NOMO-1 treated with DMSO at 0.1 percent for 48 hours (cell line): Measurements from ENCODE around the gene ARHGAP4.
A peak's percentile ranks its signal among the peaks of the same experiment; 100 is the strongest.

Source experiments
- DNase-seq: peaks from one replicate; lab custom pipeline; 2025; ENCODE audit not compliant: unreplicated experiment; lab: John Stamatoyannopoulos, UW

Gene ARHGAP4

DNA sequence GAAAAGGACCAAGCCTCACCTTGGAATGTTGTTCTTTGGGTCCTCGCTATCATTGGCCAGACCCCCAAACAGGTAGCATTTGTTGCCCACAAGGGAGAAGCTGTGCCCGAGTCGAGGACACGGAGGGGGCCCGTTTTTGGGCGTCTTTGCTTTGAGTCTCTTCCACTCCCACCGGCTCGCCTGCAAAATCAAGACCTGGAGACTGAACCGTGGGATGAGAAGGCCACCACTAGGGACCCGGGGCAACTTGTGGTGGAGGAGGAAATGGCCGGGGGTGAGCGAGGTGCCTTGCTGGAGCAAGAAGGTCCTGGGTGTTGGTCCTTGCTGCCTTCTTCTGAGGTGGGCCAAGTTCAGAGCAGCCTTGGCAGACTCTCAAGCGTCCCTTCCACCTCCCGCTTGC lies 38.0 kb upstream of the ARHGAP4 start:
- DNase-seq: no peak

DNA sequence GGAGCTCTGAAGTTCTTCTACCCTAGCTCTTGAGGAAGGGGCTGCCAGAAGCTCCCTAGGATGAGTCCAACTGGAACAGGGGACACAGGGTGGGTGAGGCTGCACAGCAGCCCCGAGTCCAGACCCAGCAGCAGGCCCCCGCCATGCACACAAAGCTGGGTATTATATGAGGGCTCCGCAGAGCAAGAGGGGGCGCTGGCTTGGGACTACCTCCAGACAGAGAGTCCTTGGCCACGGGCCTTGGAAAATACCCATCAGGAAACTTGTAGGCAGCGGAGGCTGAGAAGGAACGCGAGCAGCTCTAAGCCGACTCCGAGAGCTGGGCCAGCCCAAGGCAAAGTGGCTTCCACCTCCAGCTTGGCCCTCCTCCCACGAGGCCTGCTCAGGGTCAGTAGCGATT lies 37.5 kb upstream of the ARHGAP4 start:
- no peak for DNase-seq

DNA sequence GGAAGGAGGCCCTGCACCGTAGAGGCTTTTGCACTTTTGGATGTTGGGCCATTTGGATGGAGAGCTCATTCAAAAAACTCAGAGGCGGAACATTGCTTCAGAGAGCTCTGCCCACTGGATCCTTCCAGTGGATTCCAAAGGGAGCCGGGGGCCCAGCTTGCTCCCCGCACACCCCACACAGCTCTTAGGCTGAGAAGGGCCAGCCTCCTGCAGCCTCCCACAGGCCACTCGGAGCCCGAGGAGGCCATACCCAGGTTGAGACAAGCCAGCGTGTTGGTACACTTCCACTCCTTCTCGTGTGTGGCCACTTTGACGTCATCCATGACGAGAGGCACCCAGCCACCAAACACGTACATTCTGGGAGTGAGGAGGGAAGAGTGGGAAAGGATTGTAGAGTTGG lies 35.2 kb upstream of the ARHGAP4 start:
- DNase-seq: no peak

DNA sequence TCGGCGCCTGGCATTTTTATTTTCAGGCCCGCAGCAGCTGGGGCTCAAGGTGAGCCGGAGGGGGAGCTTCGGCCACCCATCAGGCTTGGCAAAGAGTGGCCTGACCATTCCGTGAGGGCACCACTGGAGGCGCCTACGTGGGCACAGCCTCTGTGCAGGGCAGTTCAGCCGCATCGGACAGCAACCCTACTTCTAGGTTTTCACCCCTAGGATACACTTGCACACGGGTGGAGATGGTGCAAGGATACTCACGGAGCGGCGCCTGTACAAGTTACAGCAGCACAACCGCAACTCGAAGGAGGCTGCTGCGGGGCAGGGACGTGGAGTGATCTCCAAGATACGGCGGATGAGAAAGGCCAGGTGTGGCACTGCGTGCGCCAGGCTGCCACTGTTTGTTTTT lies 34.7 kb upstream of the ARHGAP4 start:
- no peak for DNase-seq

DNA sequence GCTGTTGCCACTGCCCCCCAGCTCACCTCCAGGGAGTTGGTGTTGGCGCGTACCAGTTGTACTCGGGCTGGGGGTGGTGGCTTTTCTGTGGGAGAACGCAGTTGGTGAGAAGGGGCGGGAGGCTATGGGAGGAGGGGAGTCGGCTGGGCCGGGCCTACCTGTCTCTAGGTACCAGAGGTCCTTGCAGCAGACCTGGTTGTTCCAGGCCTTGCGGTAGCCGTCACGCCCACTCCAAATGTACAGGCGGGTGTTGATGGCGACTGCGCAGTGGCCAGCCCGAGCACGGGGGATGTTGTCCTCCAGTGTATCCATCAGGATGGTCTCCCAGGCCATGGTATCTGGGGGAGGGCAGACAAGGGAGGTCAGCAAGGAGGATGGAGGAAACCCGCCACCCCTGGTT lies 34.0 kb upstream of the ARHGAP4 start:
- no peak for DNase-seq

DNA sequence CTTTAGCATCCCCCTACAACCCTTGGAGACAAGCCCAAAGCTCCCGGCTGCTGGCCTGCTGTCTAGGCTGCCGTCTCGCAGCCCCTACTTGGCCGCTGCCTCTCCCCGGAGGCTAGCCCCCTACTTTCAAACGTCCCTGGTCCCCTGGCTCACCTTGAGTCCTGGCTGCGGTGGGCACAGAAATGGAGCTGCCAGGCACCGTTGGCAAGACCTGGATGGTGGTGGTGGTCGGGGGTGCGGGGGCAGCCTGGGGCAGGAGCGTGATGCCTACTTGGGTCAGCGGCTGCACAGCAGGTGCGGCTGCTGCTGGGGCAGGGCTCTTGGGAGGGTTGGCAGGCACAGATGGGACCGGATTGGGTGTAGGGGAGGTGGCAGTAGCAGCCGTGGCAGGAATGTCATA lies 33.6 kb upstream of the ARHGAP4 start:
- DNase-seq: no peak

DNA sequence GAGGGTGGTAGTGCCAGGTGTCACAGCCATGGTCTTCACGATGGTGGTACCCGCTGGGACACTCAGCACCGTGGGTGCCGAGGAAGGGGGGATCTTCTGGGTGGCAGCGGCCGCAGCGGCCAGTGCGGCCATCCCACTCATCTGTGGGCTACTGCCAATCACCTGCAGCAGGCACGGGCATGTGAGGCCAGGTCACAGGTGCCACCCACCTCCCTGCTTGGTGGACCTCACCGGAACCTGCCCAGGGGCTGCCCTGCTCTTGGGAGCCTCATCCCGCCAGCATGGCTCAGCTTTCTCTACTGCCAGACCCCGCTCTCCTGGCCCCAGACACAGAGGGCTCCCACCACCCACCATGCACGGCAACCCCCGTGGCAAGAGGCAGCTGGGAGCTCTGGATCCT lies 32.5 kb upstream of the ARHGAP4 start:
- DNase-seq: no peak

DNA sequence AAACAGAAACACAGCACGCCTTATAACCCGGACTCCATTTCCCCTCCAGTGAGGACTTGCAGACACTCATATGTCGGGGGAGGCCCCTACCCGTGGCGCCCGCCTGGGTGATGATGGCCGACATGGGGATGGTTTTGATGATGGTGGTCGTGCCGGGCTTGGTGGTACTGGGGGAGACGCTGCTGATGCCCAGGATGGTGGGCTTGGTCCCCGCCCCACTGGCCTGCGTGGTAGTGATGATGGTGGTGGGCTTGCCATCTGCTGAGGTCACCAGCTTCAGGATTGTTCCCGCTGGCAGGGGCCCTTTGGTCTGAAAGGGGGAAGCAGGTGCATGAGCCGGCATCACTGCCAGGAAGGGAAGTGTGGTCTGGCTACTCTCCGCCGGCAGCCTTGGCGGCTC lies 31.2 kb upstream of the ARHGAP4 start:
- no peak for DNase-seq

DNA sequence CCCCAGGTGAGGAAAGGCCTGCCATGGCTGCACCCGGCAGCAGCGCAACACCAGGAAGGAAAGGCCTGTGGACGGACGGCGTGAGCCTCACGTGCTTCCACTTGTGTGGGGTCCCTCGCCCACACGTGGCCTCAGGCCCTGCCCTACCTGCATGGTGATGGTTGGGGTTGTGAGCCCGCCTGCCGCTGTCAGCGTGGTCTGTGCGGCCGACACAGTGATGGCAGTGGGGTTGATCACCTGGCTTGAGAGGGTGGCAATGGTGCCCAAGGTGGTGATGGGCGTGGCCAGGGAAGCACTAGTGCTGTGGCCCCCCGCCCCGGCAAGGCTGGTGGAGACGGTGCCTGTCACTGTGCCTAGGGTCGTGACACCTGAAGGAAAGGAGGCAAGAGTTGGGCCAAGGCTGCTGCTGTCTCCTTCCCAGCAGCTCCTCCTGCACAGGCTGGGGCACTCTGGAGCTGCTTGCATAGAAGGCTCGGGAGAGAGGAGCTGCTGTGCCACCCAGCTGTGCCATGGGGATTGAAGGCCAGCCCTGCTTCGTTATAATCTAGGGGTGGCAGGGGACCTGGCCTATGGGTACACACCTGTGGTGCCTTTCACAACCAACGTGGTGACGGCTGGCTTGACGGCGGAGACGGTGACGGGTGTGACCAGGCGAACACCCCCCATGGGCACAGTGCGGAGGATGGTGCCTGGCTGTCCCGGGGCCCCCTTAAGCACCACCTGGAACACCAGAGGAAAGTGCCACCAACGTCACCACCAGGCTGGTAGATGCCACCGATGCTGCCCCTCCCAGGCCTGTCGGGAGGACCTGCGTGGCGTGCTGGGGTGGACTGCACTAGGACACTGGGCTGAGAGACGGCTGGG lies 30.2 kb upstream of the ARHGAP4 start:
- DNase-seq: no peak

DNA sequence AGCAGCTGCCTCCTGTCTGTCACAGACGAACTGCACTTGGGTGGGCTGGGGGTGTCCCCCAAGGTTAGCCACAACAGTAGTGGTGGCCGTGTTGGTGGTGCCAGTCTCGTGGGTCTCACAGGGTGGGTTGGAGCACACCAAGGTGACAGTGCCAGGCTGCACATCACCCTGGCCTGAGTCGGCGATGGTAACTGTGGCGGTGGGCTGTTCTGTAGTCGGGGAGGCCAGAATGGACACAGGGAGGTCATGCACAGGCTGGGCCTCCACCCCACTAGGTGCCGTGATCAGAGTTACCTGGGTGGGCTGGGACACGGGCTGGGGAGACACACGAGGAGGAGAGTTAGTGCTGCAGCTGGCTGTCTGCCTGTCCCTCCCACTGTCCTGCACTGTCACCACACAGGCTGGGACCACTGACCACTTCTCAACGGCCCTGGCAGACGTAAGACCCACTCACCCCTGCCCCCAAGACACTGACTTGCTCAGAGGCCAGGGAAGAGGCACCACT lies 29.2 kb upstream of the ARHGAP4 start:
- DNase-seq: no peak

DNA sequence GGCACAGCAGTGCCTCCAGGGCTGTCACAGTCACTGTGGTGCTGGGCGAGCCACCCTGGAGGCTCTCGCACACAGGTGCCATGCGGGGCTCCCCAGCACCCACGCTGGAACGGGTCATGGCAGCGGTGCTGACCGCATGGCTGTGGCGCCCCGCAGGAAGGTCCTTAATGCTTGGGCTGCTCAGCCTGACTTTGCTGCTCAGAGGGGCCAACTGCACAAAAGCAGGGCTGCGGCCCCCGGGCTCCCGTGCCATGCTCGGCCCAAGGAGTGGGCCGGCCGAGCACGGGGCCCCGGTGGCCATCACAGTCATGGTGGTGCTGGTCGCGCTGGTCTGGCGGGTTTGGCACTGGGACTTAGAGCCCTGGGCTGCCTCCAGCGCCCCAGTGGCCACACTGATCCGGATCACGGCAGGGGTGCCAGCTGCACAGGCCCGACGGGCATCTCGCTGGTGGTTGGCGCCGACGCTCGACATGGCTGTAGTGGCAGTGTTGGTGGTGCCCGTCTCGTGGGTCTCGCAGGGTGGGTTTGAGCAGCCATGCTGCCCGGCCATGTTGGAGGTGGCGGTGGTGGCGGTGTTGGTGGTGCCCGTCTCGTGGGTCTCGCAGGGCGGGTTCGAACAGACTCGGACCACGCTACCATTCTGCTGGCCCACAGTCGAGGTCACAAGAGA lies 28.6 kb upstream of the ARHGAP4 start:
- DNase-seq: no peak

DNA sequence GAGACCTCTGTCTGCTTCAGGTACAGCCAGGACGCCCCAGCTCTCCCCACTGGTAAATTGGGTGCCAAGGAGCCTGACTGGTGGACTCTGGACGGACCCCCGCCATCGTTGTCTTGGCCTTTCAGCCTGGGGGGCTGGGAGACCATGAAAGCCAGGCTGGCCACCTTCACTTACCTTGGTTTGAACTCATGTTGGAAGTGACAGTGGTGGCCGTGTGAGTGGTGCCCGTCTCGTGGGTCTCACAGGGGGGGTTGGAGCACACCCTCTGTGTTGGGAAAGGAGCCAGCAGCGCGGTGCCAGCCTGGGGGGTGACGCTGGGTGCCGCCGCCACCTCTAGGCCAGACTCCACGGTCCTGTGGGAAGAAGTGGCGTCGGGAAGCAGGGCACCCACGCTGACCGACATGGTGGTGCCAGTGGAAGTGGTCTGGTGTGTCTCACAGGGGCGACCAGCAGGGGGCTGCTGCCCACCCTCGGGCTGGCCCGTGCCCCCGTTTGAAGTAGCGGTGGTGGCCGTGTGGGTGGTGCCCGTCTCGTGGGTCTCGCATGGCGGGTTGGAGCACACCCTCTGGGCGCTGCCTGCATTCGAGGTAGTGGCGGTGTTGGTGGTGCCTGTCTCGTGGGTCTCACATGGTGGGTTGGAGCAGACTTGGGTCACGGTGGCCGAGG lies 28.0 kb upstream of the ARHGAP4 start:
- DNase-seq: no peak

DNA sequence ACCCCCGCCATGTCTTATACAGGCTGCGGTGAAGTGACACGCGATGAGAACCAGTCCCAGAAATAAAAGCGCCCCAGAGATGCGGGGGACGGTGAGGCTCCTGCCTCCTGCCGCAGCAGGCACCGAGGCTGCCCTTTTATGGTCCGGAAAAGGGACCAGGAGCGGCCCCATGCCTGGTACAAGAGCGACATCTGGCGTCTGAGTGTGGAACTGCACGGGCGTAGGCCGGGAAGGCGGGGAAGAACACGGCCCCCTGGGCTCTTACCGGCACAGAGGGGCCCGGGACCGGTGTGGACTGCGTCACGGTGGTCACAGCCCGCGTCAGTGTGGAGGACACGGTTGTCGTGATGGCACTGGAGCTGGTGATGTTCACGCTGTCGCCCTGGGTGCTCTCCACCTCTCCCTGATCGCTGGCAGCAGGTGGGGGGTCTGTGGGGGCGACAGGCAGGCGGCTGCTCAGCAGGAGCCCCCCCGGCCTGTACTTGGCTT lies 27.3 kb upstream of the ARHGAP4 start:
- peak; percentile 51 for DNase-seq

DNA sequence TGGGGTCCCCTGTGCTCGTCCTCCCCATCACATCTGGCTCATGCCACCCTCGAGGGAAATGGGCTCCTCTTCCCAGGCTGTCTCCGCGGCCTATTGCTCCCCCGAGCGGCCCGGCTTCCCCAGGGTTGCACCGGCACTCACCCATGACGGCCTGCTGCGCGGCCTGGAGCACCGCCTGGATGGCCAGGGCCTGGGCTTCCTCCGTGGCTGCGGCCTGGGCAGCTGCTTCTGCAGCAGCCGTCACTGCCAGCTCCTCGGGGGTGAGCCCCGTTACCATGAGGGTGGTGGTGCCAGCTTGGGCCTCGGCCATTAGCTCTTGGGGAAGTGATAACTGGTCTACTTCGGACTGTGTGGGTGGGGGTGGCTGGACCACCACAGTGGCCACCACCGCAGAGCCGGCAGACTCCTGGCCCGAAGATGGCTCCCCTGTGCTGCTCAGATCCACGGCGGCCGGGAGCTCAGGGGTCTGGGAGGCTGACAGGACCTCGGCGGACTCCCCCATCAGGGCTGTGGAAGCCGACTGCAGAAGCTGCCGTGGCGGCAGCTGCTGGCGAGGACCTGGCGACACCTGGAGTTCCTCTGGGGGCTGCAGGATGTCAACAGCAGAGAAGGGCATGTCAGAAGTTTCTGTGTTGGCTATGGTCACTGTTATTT lies 26.4 kb upstream of the ARHGAP4 start:
- no peak for DNase-seq

DNA sequence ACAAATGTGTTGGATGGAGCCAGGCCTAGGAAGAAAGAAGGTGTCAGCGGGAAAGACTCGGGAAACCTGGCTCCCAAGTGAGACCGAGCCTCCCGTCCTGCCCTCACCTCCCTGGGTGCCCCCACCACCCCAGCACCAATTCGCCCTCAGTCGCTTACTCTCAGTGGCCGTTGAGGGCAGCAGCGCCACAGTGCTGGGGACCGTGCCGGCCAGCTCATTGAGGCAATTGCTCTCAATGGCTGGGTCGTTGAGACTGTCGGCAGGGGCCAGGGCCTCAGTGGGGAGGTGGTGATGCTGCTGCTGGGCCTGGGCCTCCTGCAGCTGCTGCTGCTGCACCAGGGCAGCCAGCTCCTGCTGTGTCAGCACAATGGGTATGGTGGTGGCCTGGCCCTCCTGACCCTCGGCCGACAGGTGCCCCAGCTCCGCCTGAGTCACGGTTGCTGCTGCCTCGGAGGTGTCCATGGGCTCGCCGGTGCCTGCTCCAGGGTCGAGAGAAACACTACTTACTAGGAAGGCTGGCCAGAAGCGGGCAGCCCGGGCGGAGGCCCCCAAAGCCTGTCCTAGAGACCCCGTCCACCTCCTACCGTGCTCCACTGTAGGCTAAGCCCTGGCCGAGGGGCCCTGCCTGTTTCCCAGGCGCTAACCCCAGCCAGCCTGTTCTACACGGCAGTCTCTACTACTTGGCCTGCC lies 25.8 kb upstream of the ARHGAP4 start:
- DNase-seq: no peak

DNA sequence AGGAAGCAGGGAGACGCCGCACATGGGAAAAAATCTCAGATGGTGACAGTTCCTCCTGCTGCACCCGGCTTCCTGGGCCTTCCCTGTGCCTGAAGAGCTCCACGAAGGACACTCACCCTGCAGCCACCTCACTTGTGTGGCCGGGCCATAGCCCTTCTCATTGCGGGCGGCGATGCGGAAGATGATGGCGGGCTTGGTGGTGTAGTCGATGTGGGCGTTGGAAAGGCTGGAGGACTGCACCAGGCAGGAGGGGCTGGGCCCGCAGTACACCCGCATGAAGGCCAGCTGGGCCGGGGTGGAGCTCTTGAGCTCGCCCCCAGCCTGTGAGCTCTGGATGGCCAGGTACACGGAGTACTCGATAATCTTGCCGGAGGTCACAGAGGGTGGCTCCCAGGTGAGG lies 24.1 kb upstream of the ARHGAP4 start:
- DNase-seq: no peak

DNA sequence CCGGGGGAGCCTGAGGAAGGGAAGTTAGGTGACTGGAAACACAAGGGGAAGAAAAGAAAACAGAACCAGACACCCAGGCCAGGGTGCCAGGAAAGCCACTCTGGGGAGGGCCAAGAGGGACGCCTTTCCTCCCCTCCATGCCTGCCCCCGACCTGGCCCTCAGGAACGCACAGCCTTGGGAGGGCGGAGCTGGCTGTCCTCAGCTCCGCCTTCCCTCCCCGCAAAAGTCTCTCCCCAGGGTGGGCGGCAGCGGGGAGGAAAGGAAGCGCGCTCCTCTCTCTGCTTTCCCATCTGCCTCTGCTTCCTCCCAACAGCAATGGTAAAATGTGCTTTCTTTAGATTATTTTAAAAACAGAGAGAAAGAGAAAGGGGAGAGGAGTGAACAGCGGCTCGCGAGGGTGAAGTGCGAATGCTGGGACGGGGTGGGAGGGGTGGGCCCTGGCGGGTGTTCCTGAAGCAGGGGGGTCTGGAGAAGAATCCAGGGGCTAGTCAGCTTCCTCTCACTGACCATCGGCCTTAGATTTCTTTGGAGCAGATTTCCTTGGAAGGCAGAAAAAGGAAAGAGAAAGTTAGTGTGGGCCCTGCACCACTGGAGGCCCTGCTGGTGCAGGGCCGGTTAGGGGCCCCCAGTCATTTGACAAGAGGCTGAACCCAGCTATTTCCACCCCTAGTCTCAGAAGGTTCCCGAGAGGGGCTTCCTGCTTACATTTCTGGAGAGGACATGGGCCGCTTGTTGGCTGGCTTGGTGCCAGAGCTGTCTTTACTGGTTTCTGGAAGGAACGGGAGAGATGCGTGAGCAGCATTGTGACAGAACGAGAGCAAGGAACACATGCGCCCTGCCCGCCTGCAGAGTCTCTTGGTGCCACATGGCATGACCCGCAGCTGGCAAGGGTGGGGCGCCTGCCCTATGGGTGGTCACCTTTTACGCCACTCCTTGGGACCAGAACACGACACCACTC lies 23.1 kb upstream of the ARHGAP4 start:
- DNase-seq: no peak

DNA sequence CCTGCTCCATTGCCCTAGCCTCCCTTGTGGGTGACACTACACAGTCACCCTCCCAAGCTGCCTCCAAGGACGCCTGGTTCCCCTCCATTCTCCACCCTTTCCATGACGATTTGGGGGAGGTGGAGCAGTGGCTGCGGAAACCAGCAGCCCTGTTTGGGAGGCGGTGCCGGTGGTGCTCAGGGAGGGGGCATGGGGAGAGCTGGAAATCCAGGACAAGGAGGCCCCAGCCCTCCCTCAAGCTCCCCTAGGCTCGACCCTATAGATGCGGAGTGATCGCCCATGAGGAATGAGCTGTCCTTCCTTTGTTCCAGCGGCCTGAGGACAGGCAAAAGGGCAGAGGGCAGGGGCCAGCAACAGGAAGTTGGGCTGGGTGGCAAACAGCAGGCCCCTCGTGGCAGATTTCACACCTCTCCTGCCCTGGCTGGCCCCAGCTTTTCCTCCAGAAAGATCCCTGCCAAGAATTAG lies 22.0 kb upstream of the ARHGAP4 start:
- DNase-seq: no peak

DNA sequence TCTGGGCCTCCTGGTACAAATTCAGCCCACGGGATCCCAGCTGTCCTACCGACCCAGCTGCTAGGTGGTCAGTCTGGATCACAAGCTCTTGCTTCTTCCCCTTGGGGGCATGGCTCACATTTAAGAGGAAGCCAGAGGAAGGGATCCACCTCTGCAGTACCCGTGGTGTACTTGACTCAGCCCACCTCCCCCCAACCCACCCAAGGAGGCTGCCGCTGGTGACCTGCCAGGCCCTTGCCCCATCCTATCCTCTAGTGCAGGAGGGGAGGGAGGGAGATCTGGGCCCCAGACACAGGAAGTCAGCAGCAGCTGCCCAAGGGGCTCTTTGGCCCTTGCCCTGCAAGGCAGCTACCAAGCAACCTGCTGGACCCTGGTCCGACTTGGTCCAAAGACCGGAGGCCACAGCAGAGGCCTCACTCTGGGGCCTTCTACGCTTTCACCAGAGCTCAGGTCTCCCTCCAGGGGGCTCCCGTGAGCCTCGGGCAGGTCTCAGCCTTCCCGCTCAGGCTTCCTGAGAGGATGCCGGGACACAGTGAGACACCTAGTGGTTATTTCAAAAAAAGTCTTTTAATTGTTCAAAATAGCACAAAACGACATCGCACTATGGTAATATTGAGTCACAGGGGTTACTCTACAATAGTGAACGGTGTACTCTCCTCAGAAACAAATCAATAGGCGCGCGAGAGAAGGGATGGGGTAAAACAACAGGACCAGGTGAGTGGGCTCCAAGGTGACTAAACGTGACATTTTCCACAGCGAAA lies 21.1 kb upstream of the ARHGAP4 start:
- peak; percentile 74 for DNase-seq
